Neural progenitor cell (in vitro differentiated cells): Measurements from ENCODE around the gene ZMYND11. TPM values are rescaled to one million over a fixed set of nuclear protein-coding genes. Genes with fewer than 3 reads are reported as not detected.
"Not testable (repeated sequence)": the region's sequence is repeated elsewhere in the genome, so short reads cannot be mapped to it uniquely, and the experiment has no call there.

Experiments
- DNase-seq: peaks from one replicate; pipeline ENCODE4 v3.0.0-alpha.2; 2016; ENCODE audit warnings: low spot score
- H2AFZ ChIP-seq: fragments of 200-600 bp; sonication (generic); replicated peaks from 2 replicates; pipeline ENCODE4 v1.6.1; 2016; ENCODE audit warnings: antibody characterized with exemption
- H3F3A ChIP-seq: fragments of 200-600 bp; sonication (generic); 2 replicates; pipeline ENCODE4 v1.6.1; 2016; ENCODE audit warnings: antibody characterized with exemption, low read depth
- H3K27ac ChIP-seq: fragments of 200-600 bp; sonication (generic); 2 replicates; pipeline ENCODE4 v1.5.1; 2016; ENCODE audit warnings: mild to moderate bottlenecking
- H3K27me3 ChIP-seq: fragments of 200-600 bp; sonication (generic); 2 replicates; pipeline ENCODE4 v1.6.1; 2016; ENCODE audit warnings: mild to moderate bottlenecking, moderate library complexity
- H3K36me3 ChIP-seq: fragments of 200-600 bp; sonication (generic); 2 replicates; pipeline ENCODE4 v1.5.1; 2016
- H3K4me1 ChIP-seq: fragments of 200-600 bp; sonication (generic); 2 replicates; pipeline ENCODE4 v1.6.1; 2016; ENCODE audit warnings: mixed run types
- H3K4me2 ChIP-seq: fragments of 200-600 bp; sonication (generic); 2 replicates; pipeline ENCODE4 v1.6.1; 2016
- H3K4me3 ChIP-seq: fragments of 200-600 bp; sonication (generic); 2 replicates; pipeline ENCODE4 v1.5.1; 2016
- H3K79me2 ChIP-seq: fragments of 200-600 bp; sonication (generic); 2 replicates; pipeline ENCODE4 v1.6.1; 2016; ENCODE audit warnings: low read depth
- H3K9ac ChIP-seq: fragments of 200-600 bp; sonication (generic); 2 replicates; pipeline ENCODE4 v1.6.1; 2016
- H3K9me3 ChIP-seq: fragments of 200-600 bp; sonication (generic); 2 replicates; pipeline ENCODE4 v1.5.1; 2016; ENCODE audit warnings: low read depth
- H4K20me1 ChIP-seq: fragments of 200-600 bp; sonication (generic); 2 replicates; pipeline ENCODE4 v1.6.1; 2016; ENCODE audit warnings: low read depth
- H3K27ac Mint-ChIP-seq: 3 replicates; pipeline ENCODE4 v1.8.0; 2021; ENCODE audit warnings: mixed read lengths
- H3K27me3 Mint-ChIP-seq: 2 replicates; pipeline ENCODE4 v1.8.0; 2022; ENCODE audit warnings: low read depth, mild to moderate bottlenecking, inconsistent platforms, moderate library complexity, mixed read lengths; ENCODE audit not compliant: insufficient read depth
- H3K36me3 Mint-ChIP-seq: 3 replicates; pipeline ENCODE4 v1.8.0; 2021; ENCODE audit warnings: mixed read lengths
- H3K4me1 Mint-ChIP-seq: 3 replicates; pipeline ENCODE4 v1.8.0; 2021; ENCODE audit warnings: mixed read lengths
- H3K4me3 Mint-ChIP-seq: 3 replicates; pipeline ENCODE4 v1.8.0; 2021; ENCODE audit warnings: mild to moderate bottlenecking, moderate library complexity, mixed read lengths
- H3K9me3 Mint-ChIP-seq: 3 replicates; pipeline ENCODE4 v1.8.0; 2020; ENCODE audit warnings: mixed read lengths
- CTCF ChIP-seq: fragments of 200-600 bp; sonication (generic); IDR thresholded peaks from 2 replicates; pipeline ENCODE4 v1.5.1; 2017; ENCODE audit warnings: antibody characterized with exemption, mild to moderate bottlenecking
- EZH2 ChIP-seq: fragments of 200-600 bp; sonication (generic); IDR thresholded peaks from 2 replicates; pipeline ENCODE4 v1.6.1; 2017; ENCODE audit warnings: antibody characterized with exemption, mild to moderate bottlenecking, moderate library complexity
- EZH2phosphoT487 ChIP-seq: fragments of 200-600 bp; sonication (generic); IDR thresholded peaks from 2 replicates; pipeline ENCODE4 v1.6.1; 2017; ENCODE audit warnings: antibody characterized with exemption
- total RNA-seq: library from RNA; depleted of rRNA; stranded (reverse); fragments of >200 nt; gene quantifications from 2 replicates; pipeline ENCODE4 v1.2.3, GENCODE V29; 2015; ENCODE audit warnings: low replicate concordance

The ZMYND11 gene
- total RNA-seq, 1 donor from 2014 or later, result 59.5 TPM

- no peak for DNase-seq
- no peak overlapping the region for H3K9ac ChIP-seq
- peaks cover 8% of the 10 kb centered on the region for H3K27me3 Mint-ChIP-seq
- H3F3A ChIP-seq, result no peaks in the 10 kb centered on the region
- no peaks in the 10 kb centered on the region for H3K79me2 ChIP-seq
- no peak overlapping the region for H3K27ac ChIP-seq
- H3K27me3 ChIP-seq, result no peaks in the 10 kb centered on the region
- H3K4me3 Mint-ChIP-seq, result no peak overlapping the region
- no peaks in the 10 kb centered on the region for H3K4me1 ChIP-seq
- no peaks in the 10 kb centered on the region for H3K36me3 ChIP-seq
- no peak overlapping the region for H3K4me3 ChIP-seq
- no peak for TF ChIP-seq CTCF
- TF ChIP-seq EZH2, result no peak
- TF ChIP-seq EZH2phosphoT487, result no peak
- H4K20me1 ChIP-seq, result no peaks in the 10 kb centered on the region
- H3K36me3 Mint-ChIP-seq, result peaks cover 2% of the 10 kb centered on the region
- H3K9me3 Mint-ChIP-seq, result no peaks in the 10 kb centered on the region
- H3K4me2 ChIP-seq, result no peak overlapping the region
- no peaks in the 10 kb centered on the region for H3K4me1 Mint-ChIP-seq
- H2AFZ ChIP-seq, result no peak overlapping the region
- H3K27ac Mint-ChIP-seq, result no peak overlapping the region
- no peaks in the 10 kb centered on the region for H3K9me3 ChIP-seq
Observed at GRCh38 chr10:260819-261429, 125.7 kb downstream of the ZMYND11 start.

DNA sequence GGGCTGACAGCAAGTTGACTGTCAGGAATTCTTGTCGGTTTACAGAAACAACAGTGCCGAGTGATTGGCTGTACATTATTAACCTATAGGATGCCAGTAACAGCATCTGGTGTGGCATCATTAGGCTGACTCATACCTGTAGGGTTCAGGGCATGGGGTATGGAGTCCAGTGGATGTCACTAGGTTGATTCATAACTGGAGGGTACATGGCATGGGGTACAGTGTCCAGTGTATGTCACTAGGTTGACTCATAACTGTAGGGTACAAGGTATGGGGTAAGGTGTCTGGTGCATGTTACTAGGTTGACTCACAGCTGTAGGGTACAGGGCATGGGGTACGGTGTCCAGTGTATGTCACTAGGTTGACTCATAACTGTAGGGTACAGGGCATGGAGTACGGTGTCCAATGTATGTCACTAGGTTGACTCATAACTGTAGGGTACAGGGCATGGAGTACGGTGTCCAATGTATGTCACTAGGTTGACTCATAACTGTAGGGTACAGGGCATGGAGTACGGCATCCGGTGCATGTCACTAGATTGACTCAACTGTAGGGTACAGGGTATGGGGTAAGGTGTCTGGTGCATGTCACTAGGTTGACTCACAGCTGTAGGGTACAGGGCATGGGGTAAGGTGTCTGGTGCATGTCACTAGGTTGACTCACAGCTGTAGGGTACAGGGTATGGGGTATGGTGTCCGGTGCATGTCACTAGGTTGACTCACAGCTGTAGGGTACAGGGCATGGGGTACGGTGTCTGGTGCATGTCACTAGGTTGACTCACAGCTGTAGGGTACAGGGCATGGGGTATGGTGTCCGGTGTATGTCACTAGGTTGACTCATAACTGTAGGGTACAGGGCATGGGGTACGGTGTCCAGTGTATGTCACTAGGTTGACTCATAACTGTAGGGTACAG, 129.2 kb downstream of the ZMYND11 start:
- DNase-seq, H3K27me3 ChIP-seq, H3K27ac ChIP-seq, H3K4me2 ChIP-seq, H3K36me3 ChIP-seq, H3K36me3 Mint-ChIP-seq, H3K27ac Mint-ChIP-seq, H3K9me3 ChIP-seq, H3K79me2 ChIP-seq, H3K9ac ChIP-seq, H3K4me3 Mint-ChIP-seq, H3K4me3 ChIP-seq, H3F3A ChIP-seq, H4K20me1 ChIP-seq, H2AFZ ChIP-seq, H3K4me1 Mint-ChIP-seq, H3K4me1 ChIP-seq, H3K9me3 Mint-ChIP-seq: not testable (repeated sequence)
- peaks cover 11% of the 10 kb centered on the region for H3K27me3 Mint-ChIP-seq

DNA sequence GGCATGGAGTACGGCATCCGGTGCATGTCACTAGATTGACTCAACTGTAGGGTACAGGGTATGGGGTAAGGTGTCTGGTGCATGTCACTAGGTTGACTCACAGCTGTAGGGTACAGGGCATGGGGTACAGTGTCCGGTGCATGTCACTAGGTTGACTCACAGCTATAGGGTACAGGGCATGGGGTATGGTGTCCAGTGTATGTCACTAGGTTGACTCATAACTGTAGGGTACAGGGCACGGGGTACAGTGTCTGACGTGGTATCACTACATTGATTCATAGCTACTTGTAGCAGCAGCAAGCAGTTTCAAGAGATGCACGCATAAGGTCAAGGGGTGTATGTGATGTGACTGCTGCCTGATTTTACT, 129.8 kb downstream of the ZMYND11 start:
- H4K20me1 ChIP-seq, H3K27ac Mint-ChIP-seq, H3K9me3 Mint-ChIP-seq, H3K4me3 Mint-ChIP-seq, H3F3A ChIP-seq, H3K9ac ChIP-seq, H3K4me2 ChIP-seq, H3K79me2 ChIP-seq, H3K36me3 ChIP-seq, DNase-seq, H3K36me3 Mint-ChIP-seq, H3K9me3 ChIP-seq, H3K27me3 ChIP-seq, H3K4me1 ChIP-seq, H2AFZ ChIP-seq, H3K4me3 ChIP-seq, H3K27ac ChIP-seq: not testable (repeated sequence)
- Mint-ChIP-seq H3K27me3 (peaks cover 11% of the 10 kb centered on the region), H3K4me1 (peaks cover 11% of the 10 kb centered on the region)

DNA sequence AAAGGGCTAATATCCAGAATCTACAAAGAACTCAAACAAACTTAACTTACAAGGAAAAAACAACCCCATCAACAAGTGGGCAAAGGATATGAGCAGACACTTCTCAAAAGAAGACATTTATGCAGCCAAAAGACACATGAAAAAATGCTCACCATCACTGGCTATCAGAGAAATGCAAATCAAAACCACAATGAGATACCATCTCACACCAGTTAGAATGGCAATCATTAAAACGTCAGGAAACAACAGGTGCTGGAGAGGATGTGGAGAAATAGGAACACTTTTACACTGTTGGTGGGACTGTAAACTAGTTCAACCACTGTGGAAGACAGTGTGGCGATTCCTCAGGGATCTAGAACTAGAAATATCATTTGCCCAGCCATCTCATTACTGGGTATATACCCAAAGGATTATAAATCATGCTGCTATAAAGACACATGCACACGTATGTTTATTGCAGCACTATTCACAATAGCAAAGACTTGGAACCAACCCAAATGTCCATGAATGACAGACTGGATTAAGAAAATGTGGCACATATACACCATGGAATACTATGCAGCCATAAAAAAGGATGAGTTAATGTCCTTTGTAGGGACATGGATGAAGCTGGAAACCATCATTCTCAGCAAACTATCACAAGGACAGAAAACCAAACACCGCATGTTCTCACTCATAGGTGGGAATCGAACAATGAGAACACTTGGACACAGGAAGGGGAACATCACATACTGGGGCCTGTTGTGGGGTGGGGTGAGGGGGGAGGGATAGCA, 130.7 kb downstream of the ZMYND11 start:
- not testable (repeated sequence) for H2AFZ ChIP-seq, H3K9ac ChIP-seq, H3K4me3 ChIP-seq, H3F3A ChIP-seq, DNase-seq, H3K36me3 Mint-ChIP-seq, H3K4me3 Mint-ChIP-seq, H3K9me3 ChIP-seq, H3K4me1 ChIP-seq, H3K79me2 ChIP-seq, H3K27me3 ChIP-seq, H4K20me1 ChIP-seq, H3K36me3 ChIP-seq, H3K9me3 Mint-ChIP-seq, H3K4me2 ChIP-seq, H3K27ac Mint-ChIP-seq, H3K27ac ChIP-seq
- Mint-ChIP-seq H3K4me1 (peaks cover 15% of the 10 kb centered on the region), H3K27me3 (peaks cover 11% of the 10 kb centered on the region)
